ENCODE measurements around the gene EPN1.

GRCh38 chr19:55686311-55687050 lies 11.5 kb downstream of the EPN1 start:
- no peak for TF ChIP-seq CTCF (IDR thresholded peaks at IDR 0.05)
- TF ChIP-seq POLR2A (IDR thresholded peaks at IDR 0.05), result no peak
- TF ChIP-seq EP300 (IDR thresholded peaks at IDR 0.05; ENCODE audit: low read depth), result no peak

All from transverse colon (tissue), 3 donors.